ENCODE data around the gene ABCA5. TPM values are rescaled to one million over a fixed set of nuclear protein-coding genes. Genes with fewer than 3 reads are reported as not detected.

Gene ABCA5
- total and polyA plus RNA-seq, 9 of the 15 experiments (the other 6 are each of a cell fraction or from before 2014, with no cell fraction given): 0.74 to 2.3 (median 1.4) TPM

GRCh38 chr17:69287168-69287567, 39.8 kb downstream of the ABCA5 start:
- Histone ChIP-seq H3K27me3 (ENCODE audit: control insufficient read depth in 2 of 2, insufficient read depth in 2 of 2, low read length in 2 of 2) (no peaks in the 10 kb centered on the region), H3K4me2 (ENCODE audit: insufficient read depth, low read length) (no peak overlapping the region), H3K4me3 (no peak overlapping the region), H3K27ac (ENCODE audit: extremely low read depth, low read depth, low read length) (no peak overlapping the region), H3K79me2 (ENCODE audit: control insufficient read depth, insufficient read depth, low read length) (no peaks in the 10 kb centered on the region), H3K9me3 (replicated peaks; ENCODE audit: control insufficient read depth, insufficient read depth, low read depth, low read length) (no peaks in the 10 kb centered on the region), H3K4me1 (replicated peaks in 1 of 2; ENCODE audit: control insufficient read depth in 2 of 2, insufficient read depth in 2 of 2, low read length in 2 of 2) (no peaks in the 10 kb centered on the region), H3K9me1 (ENCODE audit: control insufficient read depth, insufficient read depth, low read length) (no peaks in the 10 kb centered on the region), H3K9ac (ENCODE audit: insufficient read depth in 1 of 2, low read depth in 2 of 2, low read length in 2 of 2) (no peak overlapping the region), H4K20me1 (replicated peaks; ENCODE audit: control insufficient read depth, insufficient read depth, low read length) (no peaks in the 10 kb centered on the region), H3K36me3 (ENCODE audit: control insufficient read depth, insufficient read depth, low read length) (no peaks in the 10 kb centered on the region), H2AFZ (ENCODE audit: low read depth, low read length) (no peak overlapping the region)
- no peak for ATAC-seq
- intact Hi-C loops (cut with micrococcal nuclease) (no loop called here), in situ Hi-C loops (cut with MboI) (no loop called here)
- no peak for FAIRE-seq
- WGBS (ENCODE audit: insufficient coverage, low coverage, missing lambda C conversion rate): 13% methylated on average over 1 of the region's 1 CpG
- DNase-seq (ENCODE audit: extremely low read depth in 1 of 4, low spot score in 3 of 4): no peak
- CTCF ChIA-PET (ENCODE audit: low intra/inter-chr PET ratio): no interaction called here
- POLR2A ChIA-PET: no interaction called here
- BruUV-seq (replicated peaks): no TSS peak
- TF ChIP-seq BCL6 (CRISPR knock-in tag; IDR thresholded peaks at IDR 0.05) (no peak), FOSL1 (tag; conservative IDR thresholded peaks at IDR 0.05) (peak; percentile 59), U2AF1 (optimal IDR thresholded peaks at IDR 0.05; ENCODE audit: low read depth, low read length) (no peak), ZNF830 (CRISPR knock-in tag; IDR thresholded peaks at IDR 0.05) (no peak), MEIS2 (IDR thresholded peaks at IDR 0.05; ENCODE audit: partially characterized antibody) (peak; percentile 82), PBX2 (CRISPR knock-in tag; IDR thresholded peaks at IDR 0.05; ENCODE audit: low read depth) (no peak), PBX2 (tag; conservative IDR thresholded peaks at IDR 0.05; ENCODE audit: low read depth) (peak; percentile 84), MAFK (IDR thresholded peaks at IDR 0.05; ENCODE audit: low read length) (0 out of 2 replicates have a peak, but pooled peaks have one; percentile 19), PKNOX1 (IDR thresholded peaks at IDR 0.05) (peak; percentile 67), ZNF263 (CRISPR knock-in tag; IDR thresholded peaks at IDR 0.05; ENCODE audit: borderline replicate concordance) (no peak), NR2F6 (CRISPR knock-in tag; IDR thresholded peaks at IDR 0.05) (no peak), MAFF (IDR thresholded peaks at IDR 0.05; ENCODE audit: low read length) (0 out of 2 replicates have a peak, but pooled peaks have one; percentile 14), MAFG (tag; conservative IDR thresholded peaks at IDR 0.05) (peak; percentile 83), SNRNP70 (optimal IDR thresholded peaks at IDR 0.05; ENCODE audit: low read depth, low read length) (no peak), C11orf30 (IDR thresholded peaks at IDR 0.05; ENCODE audit: low read depth) (peak; percentile 48), NFE2L1 (tag; IDR thresholded peaks at IDR 0.05; ENCODE audit: borderline replicate concordance, low read depth) (peak; percentile 56), SRSF1 (IDR thresholded peaks at IDR 0.05; ENCODE audit: low read depth, low read length) (no peak), ZNF316 (IDR thresholded peaks at IDR 0.05) (peak; percentile 66), NFE2 (IDR thresholded peaks at IDR 0.05; ENCODE audit: low read depth) (peak; percentile 67), SNAPC5 (CRISPR knock-in tag; IDR thresholded peaks at IDR 0.05) (no peak)
- TF ChIP-seq, protein P1, sequence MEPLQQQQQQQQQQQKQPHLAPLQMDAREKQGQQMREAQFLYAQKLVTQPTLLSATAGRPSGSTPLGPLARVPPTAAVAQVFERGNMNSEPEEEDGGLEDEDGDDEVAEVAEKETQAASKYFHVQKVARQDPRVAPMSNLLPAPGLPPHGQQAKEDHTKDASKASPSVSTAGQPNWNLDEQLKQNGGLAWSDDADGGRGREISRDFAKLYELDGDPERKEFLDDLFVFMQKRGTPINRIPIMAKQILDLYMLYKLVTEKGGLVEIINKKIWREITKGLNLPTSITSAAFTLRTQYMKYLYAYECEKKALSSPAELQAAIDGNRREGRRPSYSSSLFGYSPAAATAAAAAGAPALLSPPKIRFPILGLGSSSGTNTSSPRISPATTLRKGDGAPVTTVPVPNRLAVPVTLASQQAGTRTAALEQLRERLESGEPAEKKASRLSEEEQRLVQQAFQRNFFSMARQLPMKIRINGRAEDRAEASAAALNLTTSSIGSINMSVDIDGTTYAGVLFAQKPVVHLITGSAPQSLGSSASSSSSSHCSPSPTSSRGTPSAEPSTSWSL (CRISPR knock-in tag; IDR thresholded peaks at IDR 0.05; ENCODE audit: borderline replicate concordance): no peak
